A673 (cell line): Measurements from ENCODE around the gene RICTOR. TPM values are rescaled to one million over a fixed set of nuclear protein-coding genes. Genes with fewer than 3 reads are reported as not detected.

Experiments
- BruUV-seq: library from RNA; stranded (reverse); fragments of 400-500 nt; replicated peaks from 2 replicates; lab custom pipeline; 2021; lab: Mats Ljungman, UMichigan
- CTCF ChIA-PET: fragments of 300-600 bp; sonication (Branson Sonifier 250); formaldehyde crosslinking; loops from one replicate; lab custom pipeline; 2022; ENCODE audit warnings: antibody characterized with exemption; lab: Charles Lee
- POLR2A ChIA-PET: fragments of 300-600 bp; sonication (Branson Sonifier 250); formaldehyde crosslinking; loops from one replicate; lab custom pipeline; 2022; ENCODE audit warnings: antibody characterized with exemption; ENCODE audit not compliant: low non-redundant PET; lab: Charles Lee
- DNase-seq: peaks from one replicate; pipeline ENCODE4 v3.0.0-alpha.2; 2015; ENCODE audit warnings: low spot score
- H3K27ac ChIP-seq: fragments of 200-600 bp; sonication (generic); 2 replicates; pipeline ENCODE4 v1.5.1; 2016; ENCODE audit warnings: mixed run types, low read depth, mild to moderate bottlenecking, mixed read lengths, antibody characterized with exemption, low read length; ENCODE audit not compliant: poor library complexity, severe bottlenecking
- H3K27me3 ChIP-seq: fragments of 200-600 bp; sonication (generic); replicated peaks from 2 replicates; pipeline ENCODE4 v1.6.1; 2017; ENCODE audit warnings: mixed run types, low read depth, mild to moderate bottlenecking, mixed read lengths, antibody characterized with exemption, low read length; ENCODE audit not compliant: insufficient read depth, poor library complexity
- H3K36me3 ChIP-seq: fragments of 200-600 bp; sonication (generic); 2 replicates; pipeline ENCODE4 v1.6.1; 2016; ENCODE audit warnings: mixed run types, mild to moderate bottlenecking, mixed read lengths, antibody characterized with exemption, low read length; ENCODE audit not compliant: insufficient read depth, poor library complexity, severe bottlenecking
- H3K4me1 ChIP-seq: fragments of 200-600 bp; sonication (generic); 2 replicates; pipeline ENCODE4 v1.6.1; 2017; ENCODE audit warnings: mixed run types, mild to moderate bottlenecking, mixed read lengths, antibody characterized with exemption, low read length; ENCODE audit not compliant: insufficient read depth, poor library complexity, severe bottlenecking
- H3K4me3 ChIP-seq: fragments of 200-600 bp; sonication (generic); 2 replicates; pipeline ENCODE4 v1.5.1; 2016; ENCODE audit warnings: low read depth, mixed run types, mild to moderate bottlenecking, mixed read lengths, low read length; ENCODE audit not compliant: poor library complexity, severe bottlenecking
- H3K9me3 ChIP-seq: fragments of 200-600 bp; sonication (generic); 2 replicates; pipeline ENCODE4 v1.6.1; 2016; ENCODE audit warnings: mixed run types, low read depth, mild to moderate bottlenecking, mixed read lengths, antibody characterized with exemption, low read length; ENCODE audit not compliant: poor library complexity, severe bottlenecking
- CTCF ChIP-seq: fragments of 300-800, 200-600 bp; sonication (generic); conservative IDR thresholded peaks from 2 replicates; pipeline ENCODE4 v1.5.1; 2017; ENCODE audit warnings: low read depth, mild to moderate bottlenecking, antibody characterized with exemption, low read length, moderate library complexity, mixed read lengths
- EZH2 ChIP-seq: fragments of 200-600 bp; sonication (generic); IDR thresholded peaks from 2 replicates; pipeline ENCODE4 v1.6.1; 2017; ENCODE audit warnings: borderline replicate concordance, low read depth, mild to moderate bottlenecking, mixed read lengths, antibody characterized with exemption, low read length; ENCODE audit not compliant: poor library complexity, severe bottlenecking
- intact Hi-C: fragments of 100-400 bp; cut with micrococcal nuclease; formaldehyde crosslinking; loops from one replicate; pipeline ENCODE4 v1.10.0; 2022; ENCODE audit not compliant: unreplicated experiment
- total RNA-seq: library from RNA; stranded (reverse); gene quantifications from 2 replicates; pipeline ENCODE4 v1.2.3, GENCODE V29; 2021

The RICTOR gene
- total RNA-seq, 1 experiment from 2014 or later, result 23.3 TPM

GRCh38 chr5:39073767-39074016 is 507 bp downstream of the RICTOR start:
- Histone ChIP-seq H3K4me1 (peaks cover 14% of the 10 kb centered on the region), H3K27me3 (no peaks in the 10 kb centered on the region), H3K9me3 (no peaks in the 10 kb centered on the region), H3K36me3 (no peaks in the 10 kb centered on the region), H3K27ac (peak overlapping the region; percentile 95), H3K4me3 (peak overlapping the region; percentile 91)
- POLR2A ChIA-PET, result no interaction called here
- BruUV-seq, result no TSS peak
- DNase-seq, result no peak
- intact Hi-C loops, result loop anchor here (5.0 kb wide), 1 partner anchor 81 kb away; no protein-coding TSS in a partner anchor
- CTCF ChIA-PET, result no interaction called here
- TF ChIP-seq EZH2 (no peak), CTCF (no peak)

GRCh38 chr5:39072925-39073766 is 1.1 kb downstream of the RICTOR start:
- ChIA-PET CTCF (no interaction called here), POLR2A (no interaction called here)
- TF ChIP-seq CTCF (no peak), EZH2 (no peak)
- Histone ChIP-seq H3K36me3 (no peaks in the 10 kb centered on the region), H3K4me3 (peak overlapping the region; percentile 91), H3K27ac (peak overlapping the region; percentile 95), H3K27me3 (no peaks in the 10 kb centered on the region), H3K9me3 (no peaks in the 10 kb centered on the region), H3K4me1 (peaks cover 14% of the 10 kb centered on the region)
- no TSS peak for BruUV-seq
- peak; percentile 31 for DNase-seq
- intact Hi-C loops, result loop anchor here (5.0 kb wide), 1 partner anchor 81 kb away; no protein-coding TSS in a partner anchor

GRCh38 chr5:39068099-39068498 is 6.1 kb downstream of the RICTOR start:
- BruUV-seq, result no TSS peak
- CTCF ChIA-PET, result no interaction called here
- DNase-seq, result no peak
- H3K27ac ChIP-seq, result no peak overlapping the region
- H3K9me3 ChIP-seq, result peaks cover 13% of the 10 kb centered on the region
- H3K4me3 ChIP-seq, result no peak overlapping the region
- H3K4me1 ChIP-seq, result peaks cover 9% of the 10 kb centered on the region
- no peak for TF ChIP-seq CTCF
- TF ChIP-seq EZH2, result no peak
- H3K27me3 ChIP-seq, result no peaks in the 10 kb centered on the region
- intact Hi-C loops, result no loop called here
- POLR2A ChIA-PET, result no interaction called here
- no peaks in the 10 kb centered on the region for H3K36me3 ChIP-seq
